Measurements from ENCODE around the gene TMEM116.

DNA sequence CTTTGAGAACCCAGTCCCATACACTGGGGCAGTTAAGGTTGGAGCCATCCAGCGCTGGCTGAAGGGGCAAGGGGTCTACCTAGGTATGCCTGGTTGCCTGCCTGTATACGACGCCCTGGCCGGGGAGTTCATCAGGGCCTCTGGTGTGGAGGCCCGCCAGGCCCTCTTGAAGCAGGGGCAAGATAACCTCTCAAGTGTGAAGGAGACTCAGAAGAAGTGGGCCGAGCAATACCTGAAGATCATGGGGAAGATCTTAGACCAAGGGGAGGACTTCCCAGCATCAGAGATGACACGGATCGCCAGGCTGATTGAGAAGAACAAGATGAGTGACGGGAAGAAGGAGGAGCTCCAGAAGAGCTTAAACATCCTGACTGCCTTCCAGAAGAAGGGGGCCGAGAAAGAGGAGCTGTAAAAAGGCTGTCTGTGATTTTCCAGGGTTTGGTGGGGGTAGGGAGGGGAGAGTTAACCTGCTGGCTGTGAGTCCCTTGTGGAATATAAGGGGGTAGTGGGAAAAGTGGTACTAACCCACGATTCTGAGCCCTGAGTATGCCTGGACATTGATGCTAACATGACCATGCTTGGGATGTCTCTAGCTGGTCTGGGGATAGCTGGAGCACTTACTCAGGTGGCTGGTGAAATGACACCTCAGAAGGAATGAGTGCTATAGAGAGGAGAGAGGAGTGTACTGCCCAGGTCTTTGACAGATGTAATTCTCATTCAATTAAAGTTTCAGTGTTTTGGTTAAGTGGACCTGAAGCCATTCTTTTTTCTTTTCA, 9.5 kb upstream of the TMEM116 start:
- TF ChIP-seq POLR2A (IDR thresholded peaks at IDR 0.05): no peak
- TF ChIP-seq, protein P1, sequence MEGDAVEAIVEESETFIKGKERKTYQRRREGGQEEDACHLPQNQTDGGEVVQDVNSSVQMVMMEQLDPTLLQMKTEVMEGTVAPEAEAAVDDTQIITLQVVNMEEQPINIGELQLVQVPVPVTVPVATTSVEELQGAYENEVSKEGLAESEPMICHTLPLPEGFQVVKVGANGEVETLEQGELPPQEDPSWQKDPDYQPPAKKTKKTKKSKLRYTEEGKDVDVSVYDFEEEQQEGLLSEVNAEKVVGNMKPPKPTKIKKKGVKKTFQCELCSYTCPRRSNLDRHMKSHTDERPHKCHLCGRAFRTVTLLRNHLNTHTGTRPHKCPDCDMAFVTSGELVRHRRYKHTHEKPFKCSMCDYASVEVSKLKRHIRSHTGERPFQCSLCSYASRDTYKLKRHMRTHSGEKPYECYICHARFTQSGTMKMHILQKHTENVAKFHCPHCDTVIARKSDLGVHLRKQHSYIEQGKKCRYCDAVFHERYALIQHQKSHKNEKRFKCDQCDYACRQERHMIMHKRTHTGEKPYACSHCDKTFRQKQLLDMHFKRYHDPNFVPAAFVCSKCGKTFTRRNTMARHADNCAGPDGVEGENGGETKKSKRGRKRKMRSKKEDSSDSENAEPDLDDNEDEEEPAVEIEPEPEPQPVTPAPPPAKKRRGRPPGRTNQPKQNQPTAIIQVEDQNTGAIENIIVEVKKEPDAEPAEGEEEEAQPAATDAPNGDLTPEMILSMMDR (IDR thresholded peaks at IDR 0.05): no peak
